Fibroblast of lung (primary cell): ENCODE measurements around the gene ATG4C. TPM values are rescaled to one million over a fixed set of nuclear protein-coding genes. Genes with fewer than 3 reads are reported as not detected.

Experiments used
- DNase-seq, 2 donors: peaks; one replicate each; pipeline versions ENCODE4 v3.0.0 to v3.0.0-alpha.2; 2010; ENCODE audit warnings: low read depth in 2 of 2
- H2AFZ ChIP-seq: 2 replicates; pipeline ENCODE4 v1.5.1; 2012; ENCODE audit warnings: low read length, control low read depth, inconsistent platforms
- H3K27ac ChIP-seq: 2 replicates; pipeline ENCODE4 v1.5.1; 2011; ENCODE audit warnings: low read length, control low read depth; ENCODE audit not compliant: insufficient read depth
- H3K27me3 ChIP-seq: 2 replicates; pipeline ENCODE4 v1.5.1; 2011; ENCODE audit warnings: mild to moderate bottlenecking, low read length; ENCODE audit not compliant: control insufficient read depth, insufficient read depth
- H3K36me3 ChIP-seq: 2 replicates; pipeline ENCODE4 v1.5.1; 2011; ENCODE audit warnings: low read length; ENCODE audit not compliant: control insufficient read depth, insufficient read depth
- H3K4me1 ChIP-seq: 2 replicates; pipeline ENCODE4 v1.5.1; 2011; ENCODE audit warnings: low read length; ENCODE audit not compliant: control insufficient read depth, insufficient read depth; ENCODE audit errors: extremely low read depth
- H3K4me2 ChIP-seq: 2 replicates; pipeline ENCODE4 v1.5.1; 2011; ENCODE audit warnings: low read length, control low read depth; ENCODE audit not compliant: insufficient read depth; ENCODE audit errors: extremely low read depth
- H3K4me3 ChIP-seq, 4 experiments: fragments of 200-600 bp in 1 of 4; sonication (generic) in 1 of 4; replicated peaks in 1 of 4; 2 replicates each; pipeline ENCODE4 v1.5.1; 2011 to 2016; ENCODE audit warnings: low read length in 4 of 4, low read depth in 3 of 4, mild to moderate bottlenecking in 3 of 4, control low read depth in 2 of 4, inconsistent platforms in 1 of 4, mixed read lengths in 1 of 4; ENCODE audit not compliant: insufficient read depth in 1 of 4; ENCODE audit errors: control extremely low read depth in 1 of 4
- H3K79me2 ChIP-seq: 2 replicates; pipeline ENCODE4 v1.5.1; 2012; ENCODE audit warnings: mild to moderate bottlenecking, low read length, inconsistent platforms; ENCODE audit not compliant: control insufficient read depth, insufficient read depth
- H3K9ac ChIP-seq: 2 replicates; pipeline ENCODE4 v1.5.1; 2011; ENCODE audit warnings: mild to moderate bottlenecking, low read length, control low read depth; ENCODE audit not compliant: insufficient read depth
- H3K9me3 ChIP-seq: 2 replicates; pipeline ENCODE4 v1.5.1; 2012; ENCODE audit warnings: low read depth, low read length; ENCODE audit not compliant: control insufficient read depth, insufficient read depth
- H4K20me1 ChIP-seq: 2 replicates; pipeline ENCODE4 v1.5.1; 2011; ENCODE audit warnings: low read length; ENCODE audit not compliant: control insufficient read depth, insufficient read depth; ENCODE audit errors: extremely low read depth
- CTCF ChIP-seq, 2 donors: IDR thresholded peaks in 1 of 2; conservative IDR thresholded peaks in 1 of 2; 1 replicate in 1 of 2; 2 replicates in 1 of 2; pipeline ENCODE4 v1.5.1; 2011 to 2012; ENCODE audit warnings: low read length in 2 of 2, control low read depth in 1 of 2, inconsistent platforms in 1 of 2, low read depth in 1 of 2, mild to moderate bottlenecking in 1 of 2
- EZH2 ChIP-seq: IDR thresholded peaks from 2 replicates; pipeline ENCODE4 v1.5.1; 2012; ENCODE audit warnings: low read length, control low read depth, mild to moderate bottlenecking; ENCODE audit errors: missing control alignments
- polyA plus RNA-seq, 2 donors: library from polyadenylated mRNA; depleted of rRNA in 1 of 2; stranded (reverse) in 1 of 2; unstranded in 1 of 2; fragments of >200 nt; gene quantifications; 2 replicates each; pipeline ENCODE4 v1.2.1, GENCODE V29; 2011 to 2012; ENCODE audit warnings: missing spikeins in 1 of 2
- total RNA-seq: library from RNA; depleted of rRNA; stranded (reverse); fragments of >200 nt; gene quantifications from 2 replicates; pipeline ENCODE4 v1.2.1, GENCODE V29; 2014

Gene ATG4C
- total and polyA plus RNA-seq, 2 donors (not counting 1 experiment from before 2014, with no cell fraction given): 9.0 to 12.1 TPM

- no peaks in the 10 kb centered on the region for H3K9me3 ChIP-seq
- DNase-seq: no peak
- no peaks in the 10 kb centered on the region for H4K20me1 ChIP-seq
- no peak overlapping the region for H3K4me2 ChIP-seq
- TF ChIP-seq EZH2 (no peak), CTCF (conservative IDR thresholded peaks at IDR 0.05 in 1 of 2, IDR thresholded peaks at IDR 0.05 in 1 of 2; ENCODE audit: low read depth in 1 of 2, low read length in 2 of 2) (no peak)
- no peaks in the 10 kb centered on the region for H3K4me1 ChIP-seq
- H3K36me3 ChIP-seq: no peaks in the 10 kb centered on the region
- H2AFZ ChIP-seq: no peak overlapping the region
- no peaks in the 10 kb centered on the region for H3K79me2 ChIP-seq
- H3K27me3 ChIP-seq: peaks cover 3% of the 10 kb centered on the region
- H3K9ac ChIP-seq: no peak overlapping the region
- no peak overlapping the region for H3K4me3 ChIP-seq
- H3K27ac ChIP-seq: no peak overlapping the region
Measured at GRCh38 chr1:62879962-62880361, 96.0 kb downstream of the ATG4C start.

- no peak overlapping the region for H3K4me2 ChIP-seq
- no peaks in the 10 kb centered on the region for H3K36me3 ChIP-seq
- no peaks in the 10 kb centered on the region for H3K79me2 ChIP-seq
- H2AFZ ChIP-seq: no peak overlapping the region
- H3K9me3 ChIP-seq: no peaks in the 10 kb centered on the region
- H3K27ac ChIP-seq: no peak overlapping the region
- H3K4me1 ChIP-seq: no peaks in the 10 kb centered on the region
- DNase-seq: no peak
- H3K27me3 ChIP-seq: peaks cover 3% of the 10 kb centered on the region
- H3K4me3 ChIP-seq: no peak overlapping the region
- H3K9ac ChIP-seq: no peak overlapping the region
- no peaks in the 10 kb centered on the region for H4K20me1 ChIP-seq
- no peak for TF ChIP-seq EZH2
- TF ChIP-seq CTCF (conservative IDR thresholded peaks at IDR 0.05 in 1 of 2, IDR thresholded peaks at IDR 0.05 in 1 of 2; ENCODE audit: low read depth in 1 of 2, low read length in 2 of 2): no peak
Measured at GRCh38 chr1:62882201-62883104, 98.5 kb downstream of the ATG4C start.

GRCh38 chr1:62884156-62884740 lies 100.3 kb downstream of the ATG4C start:
- no peak overlapping the region for H3K27ac ChIP-seq
- H2AFZ ChIP-seq: no peak overlapping the region
- H3K4me2 ChIP-seq: no peak overlapping the region
- H3K36me3 ChIP-seq: no peaks in the 10 kb centered on the region
- H4K20me1 ChIP-seq: no peaks in the 10 kb centered on the region
- no peak overlapping the region for H3K4me3 ChIP-seq
- H3K4me1 ChIP-seq: no peaks in the 10 kb centered on the region
- H3K79me2 ChIP-seq: no peaks in the 10 kb centered on the region
- no peaks in the 10 kb centered on the region for H3K9me3 ChIP-seq
- peaks cover 3% of the 10 kb centered on the region for H3K27me3 ChIP-seq
- no peak overlapping the region for H3K9ac ChIP-seq
- no peak for DNase-seq
- TF ChIP-seq EZH2 (no peak), CTCF (conservative IDR thresholded peaks at IDR 0.05 in 1 of 2, IDR thresholded peaks at IDR 0.05 in 1 of 2; ENCODE audit: low read depth in 1 of 2, low read length in 2 of 2) (no peak)
